ENCODE data around the gene HYI.

The HYI gene

DNA sequence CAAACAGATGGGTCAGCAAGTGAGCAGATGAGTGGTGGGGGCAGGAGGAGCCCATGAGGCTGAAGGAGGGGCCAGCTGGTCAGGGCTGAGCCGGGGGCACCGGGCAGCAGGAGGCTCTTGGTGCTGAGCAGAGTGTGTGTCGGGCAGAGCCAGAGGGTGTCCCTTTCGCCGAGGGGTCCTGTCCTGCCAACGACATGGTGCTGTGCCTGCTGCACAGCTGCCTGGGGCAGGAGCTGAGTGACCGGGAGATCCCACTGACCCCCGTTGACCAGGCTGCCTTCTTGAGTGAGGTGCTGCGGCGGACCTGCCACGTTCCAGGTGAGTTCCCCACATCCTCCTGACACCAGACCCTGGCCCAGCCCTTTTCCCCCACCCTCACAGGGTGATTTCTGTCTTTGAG, 27.5 kb downstream of the HYI start:
- no peak for DNase-seq (ENCODE audit: low read depth)
- TF ChIP-seq, protein P1, sequence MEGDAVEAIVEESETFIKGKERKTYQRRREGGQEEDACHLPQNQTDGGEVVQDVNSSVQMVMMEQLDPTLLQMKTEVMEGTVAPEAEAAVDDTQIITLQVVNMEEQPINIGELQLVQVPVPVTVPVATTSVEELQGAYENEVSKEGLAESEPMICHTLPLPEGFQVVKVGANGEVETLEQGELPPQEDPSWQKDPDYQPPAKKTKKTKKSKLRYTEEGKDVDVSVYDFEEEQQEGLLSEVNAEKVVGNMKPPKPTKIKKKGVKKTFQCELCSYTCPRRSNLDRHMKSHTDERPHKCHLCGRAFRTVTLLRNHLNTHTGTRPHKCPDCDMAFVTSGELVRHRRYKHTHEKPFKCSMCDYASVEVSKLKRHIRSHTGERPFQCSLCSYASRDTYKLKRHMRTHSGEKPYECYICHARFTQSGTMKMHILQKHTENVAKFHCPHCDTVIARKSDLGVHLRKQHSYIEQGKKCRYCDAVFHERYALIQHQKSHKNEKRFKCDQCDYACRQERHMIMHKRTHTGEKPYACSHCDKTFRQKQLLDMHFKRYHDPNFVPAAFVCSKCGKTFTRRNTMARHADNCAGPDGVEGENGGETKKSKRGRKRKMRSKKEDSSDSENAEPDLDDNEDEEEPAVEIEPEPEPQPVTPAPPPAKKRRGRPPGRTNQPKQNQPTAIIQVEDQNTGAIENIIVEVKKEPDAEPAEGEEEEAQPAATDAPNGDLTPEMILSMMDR (IDR thresholded peaks at IDR 0.05; ENCODE audit: control insufficient read depth, extremely low read depth, insufficient read depth) = no peak
- H3K4me3 ChIP-seq (ENCODE audit: low read depth, low read length) = no peak overlapping the region

DNA sequence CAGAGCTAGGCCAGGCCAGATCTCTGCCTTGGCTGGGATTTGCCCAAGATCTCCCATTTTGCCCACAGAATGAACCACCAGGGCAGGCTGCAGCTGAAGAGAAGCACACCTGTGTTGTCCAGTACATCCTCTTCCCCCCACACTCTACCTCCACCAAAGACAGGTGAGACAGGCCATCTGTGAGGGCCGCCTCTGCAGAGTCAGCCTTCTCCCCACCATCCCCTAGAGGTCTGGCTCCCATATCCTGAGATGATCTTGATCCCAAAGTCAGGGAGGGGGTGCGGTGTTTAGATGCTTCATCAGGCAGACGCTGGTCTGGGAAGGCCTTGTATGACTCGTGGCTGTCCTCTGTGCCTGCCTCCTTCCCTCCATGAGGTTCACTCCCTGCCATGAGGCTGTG, 28.7 kb downstream of the HYI start:
- TF ChIP-seq, protein P1 (IDR thresholded peaks at IDR 0.05; ENCODE audit: control insufficient read depth, extremely low read depth, insufficient read depth) = no peak
- DNase-seq (ENCODE audit: low read depth) = no peak
- no peak overlapping the region for H3K4me3 ChIP-seq (ENCODE audit: low read depth, low read length)

DNA sequence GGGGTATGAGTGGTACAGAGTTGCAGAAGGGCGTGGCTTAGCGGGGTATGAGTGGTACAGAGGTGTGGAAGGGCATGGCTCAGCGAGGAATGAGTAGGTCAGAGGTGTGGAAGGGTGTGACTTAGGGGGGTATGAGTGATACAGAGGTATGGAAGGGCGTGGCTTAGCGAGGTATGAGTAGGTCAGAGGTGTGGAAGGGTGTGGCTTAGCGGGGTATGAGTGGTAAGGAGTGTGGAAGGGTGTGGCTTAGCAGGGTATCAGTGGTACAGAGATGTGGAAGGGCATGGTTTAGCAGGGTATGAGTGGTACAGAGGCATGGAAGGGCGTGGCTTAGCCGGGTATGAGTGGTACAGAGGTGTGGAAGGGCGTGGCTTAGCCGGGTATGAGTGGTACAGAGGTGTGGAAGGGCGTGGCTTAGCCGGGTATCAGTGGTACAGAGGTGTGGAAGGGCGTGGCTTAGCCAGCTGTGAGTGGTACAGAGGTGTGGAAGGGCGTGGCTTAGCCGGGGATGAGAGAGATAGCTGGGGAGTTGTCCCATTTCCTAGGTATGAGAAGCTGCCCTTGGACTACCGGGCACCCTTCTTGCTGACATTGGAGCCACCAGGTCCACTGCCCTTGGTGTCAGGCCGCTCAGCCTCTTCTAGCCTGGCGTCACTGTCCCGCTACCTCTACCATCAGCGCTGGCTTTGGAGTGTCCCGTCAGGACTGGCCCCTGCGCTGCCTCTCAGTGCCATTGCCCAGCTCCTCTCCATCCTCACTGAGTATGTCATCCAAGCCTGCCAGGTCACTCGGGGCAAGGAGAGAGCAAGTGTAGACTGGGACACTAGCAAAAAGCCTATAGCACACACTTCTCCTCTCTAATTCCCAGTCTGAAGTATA, 29.8 kb downstream of the HYI start:
- no peak overlapping the region for H3K4me3 ChIP-seq (ENCODE audit: low read depth, low read length)
- TF ChIP-seq, protein P1 (IDR thresholded peaks at IDR 0.05; ENCODE audit: control insufficient read depth, extremely low read depth, insufficient read depth) = no peak
- DNase-seq (ENCODE audit: low read depth) = no peak

DNA sequence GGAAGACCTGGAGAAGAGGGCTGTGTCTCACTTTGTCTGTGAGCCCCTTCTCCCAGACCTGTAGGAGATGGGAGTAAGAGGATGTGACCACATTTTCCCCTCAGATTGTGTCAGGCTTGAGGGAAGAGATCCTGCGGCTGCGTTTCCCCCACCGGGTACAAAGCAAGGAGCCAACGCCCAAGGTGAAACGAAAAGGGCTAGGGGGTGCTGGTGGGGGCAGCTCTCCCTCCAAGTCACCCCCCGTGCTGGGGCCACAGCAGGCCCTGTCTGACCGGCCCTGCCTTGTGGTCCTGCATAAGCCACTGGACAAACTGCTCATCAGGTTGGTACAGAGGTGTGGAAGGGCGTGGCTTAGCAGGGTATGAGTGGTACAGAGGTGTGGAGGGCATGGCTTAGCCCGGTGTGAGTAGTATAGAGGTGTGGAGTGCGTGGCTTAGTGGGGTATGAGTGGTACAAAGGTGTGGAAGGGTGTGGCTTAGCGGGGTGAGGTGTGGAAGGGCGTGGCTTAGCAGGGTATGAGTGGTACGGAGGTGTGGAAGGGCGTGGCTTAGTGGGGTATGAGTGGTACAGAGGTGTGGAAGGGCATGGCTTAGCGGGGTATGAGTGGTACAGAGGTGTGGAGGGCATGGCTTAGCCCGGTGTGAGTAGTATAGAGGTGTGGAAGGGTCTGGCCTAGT, 30.6 kb downstream of the HYI start:
- TF ChIP-seq, protein P1 (IDR thresholded peaks at IDR 0.05; ENCODE audit: control insufficient read depth, extremely low read depth, insufficient read depth) = no peak
- H3K4me3 ChIP-seq (ENCODE audit: low read depth, low read length) = no peak overlapping the region

DNA sequence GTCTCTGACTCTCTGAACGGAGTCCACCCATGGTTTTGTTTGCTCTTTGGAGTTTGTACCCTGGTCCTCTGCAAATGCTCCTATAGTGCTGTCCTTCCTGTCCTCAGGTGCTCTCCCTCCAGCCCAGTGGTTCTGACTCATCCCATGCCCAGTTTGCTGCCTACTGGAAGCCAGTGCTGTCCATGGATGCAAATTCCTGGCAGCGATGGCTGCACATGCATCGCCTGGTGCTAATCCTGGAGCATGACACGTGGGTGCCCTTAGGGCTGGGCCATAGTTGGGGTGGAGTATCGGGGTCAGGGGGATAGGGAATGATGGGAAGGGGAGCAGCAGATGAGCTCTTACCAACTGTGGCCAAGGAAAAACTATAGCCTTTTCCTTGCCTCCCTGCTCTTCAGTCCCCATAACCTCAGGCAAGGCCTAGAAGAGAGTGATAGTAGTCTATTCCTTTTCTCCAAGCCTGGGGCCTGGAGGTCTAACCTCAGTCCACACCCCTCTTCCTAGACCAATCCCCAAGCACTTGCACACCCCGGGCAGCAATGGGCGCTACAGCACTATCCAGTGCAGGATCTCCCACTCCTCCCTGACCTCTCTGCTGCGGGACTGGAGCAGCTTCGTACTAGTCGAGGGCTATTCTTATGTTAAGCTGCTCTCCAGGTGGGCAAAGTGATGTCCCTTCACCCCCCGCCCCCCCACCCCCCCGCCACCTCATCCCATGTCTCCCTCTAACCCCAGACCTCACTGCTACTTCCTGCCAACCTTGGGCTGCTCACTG, 31.6 kb downstream of the HYI start:
- TF ChIP-seq, protein P1 (IDR thresholded peaks at IDR 0.05; ENCODE audit: control insufficient read depth, extremely low read depth, insufficient read depth) = no peak
- DNase-seq (ENCODE audit: low read depth) = no peak
- no peak overlapping the region for H3K4me3 ChIP-seq (ENCODE audit: low read depth, low read length)

More for the DNA sequence above, 30.6 kb downstream of the HYI start:
- DNase-seq (ENCODE audit: low read depth) = no peak

DNA sequence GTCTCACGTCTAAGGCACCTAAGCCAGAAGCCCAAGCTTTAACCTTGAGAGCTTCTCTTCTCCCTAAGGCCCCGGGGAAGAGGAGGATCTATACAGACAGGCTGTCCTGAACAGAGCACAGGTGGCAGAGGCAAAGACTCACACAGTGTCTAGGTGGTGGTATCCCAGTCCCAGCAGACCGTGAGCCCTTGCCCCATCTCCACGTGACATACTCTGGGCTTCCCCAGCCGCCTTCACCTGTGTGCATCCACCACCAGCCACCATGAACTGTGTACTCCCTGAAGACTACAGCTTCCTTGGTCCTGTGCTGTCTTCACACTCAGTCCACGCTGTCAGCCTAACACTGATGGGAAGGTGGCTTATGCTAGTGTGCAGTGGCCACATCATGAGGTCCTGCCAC, 32.3 kb downstream of the HYI start:
- DNase-seq (ENCODE audit: low read depth) = no peak
- TF ChIP-seq, protein P1 (IDR thresholded peaks at IDR 0.05; ENCODE audit: control insufficient read depth, extremely low read depth, insufficient read depth) = no peak
- no peak overlapping the region for H3K4me3 ChIP-seq (ENCODE audit: low read depth, low read length)

All from LNCaP clone FGC (cell line).